SK-N-SH (cell line): ENCODE results near the gene FGF19. TPM values are rescaled to one million over a fixed set of nuclear protein-coding genes. Genes with fewer than 3 reads are reported as not detected.

Experiments used
- CTCF ChIA-PET: fragments of 300-600, 350-600 bp; formaldehyde crosslinking; extraction: SDS; loops from one replicate; lab custom pipeline; 2021; lab: Yijun Ruan, JAX
- POLR2A ChIA-PET: fragments of 350-600 bp; sonication (Branson Sonifier 250); formaldehyde crosslinking; extraction: SDS; loops from one replicate; lab custom pipeline; 2020; ENCODE audit warnings: antibody characterized with exemption, inconsistent platforms; lab: Yijun Ruan, JAX
- DNase-seq: peaks from one replicate; pipeline ENCODE4 v3.0.0; 2012
- H2AFZ ChIP-seq: fragments of 200-600 bp; sonication (generic); 2 replicates; pipeline ENCODE4 v1.8.1; 2016; ENCODE audit warnings: antibody characterized with exemption, mild to moderate bottlenecking, low read depth
- H3F3A ChIP-seq: fragments of 200-600 bp; sonication (generic); replicated peaks from 2 replicates; pipeline ENCODE3; 2016; ENCODE audit warnings: antibody characterized with exemption, mild to moderate bottlenecking; ENCODE audit not compliant: insufficient read depth
- H3K27ac ChIP-seq, 2 experiments: fragments of 200-500 bp in 1 of 2; fragments of 200-600 bp in 1 of 2; sonication (Bioruptor generic) in 1 of 2; sonication (generic), shearing (Covaris generic) in 1 of 2; 2 replicates each; pipeline versions ENCODE4 v1.5.1 to v1.6.1; 2014 to 2016; ENCODE audit warnings: low read depth in 2 of 2, inconsistent platforms in 1 of 2, low read length in 1 of 2, mild to moderate bottlenecking in 1 of 2, mixed read lengths in 1 of 2
- H3K27me3 ChIP-seq: fragments of 200-600 bp; sonication (generic), shearing (Covaris generic); 2 replicates; pipeline ENCODE4 v1.6.1; 2016; ENCODE audit warnings: mixed run types; ENCODE audit not compliant: insufficient read depth
- H3K36me3 ChIP-seq, 2 experiments: fragments of 200-500 bp in 1 of 2; fragments of 200-600 bp in 1 of 2; sonication (Bioruptor generic) in 1 of 2; sonication (generic) in 1 of 2; replicated peaks in 1 of 2; 2 replicates each; pipeline versions ENCODE3 to v1.5.1; 2014 to 2016; ENCODE audit warnings: low read length in 1 of 2, mild to moderate bottlenecking in 1 of 2; ENCODE audit not compliant: insufficient read depth in 2 of 2, control insufficient read depth in 1 of 2
- H3K4me1 ChIP-seq, 2 experiments: fragments of 200-500 bp in 1 of 2; fragments of 200-600 bp in 1 of 2; sonication (Bioruptor generic) in 1 of 2; sonication (generic), shearing (Covaris generic) in 1 of 2; 2 replicates each; pipeline versions ENCODE4 v1.5.1 to v1.6.1; 2014 to 2016; ENCODE audit warnings: low read depth in 1 of 2, low read length in 1 of 2, mixed run types in 1 of 2; ENCODE audit not compliant: insufficient read depth in 2 of 2, control insufficient read depth in 1 of 2
- H3K4me2 ChIP-seq: fragments of 200-600 bp; sonication (generic), shearing (Covaris generic); 2 replicates; pipeline ENCODE4 v1.6.1; 2017; ENCODE audit warnings: mixed run types
- H3K4me3 ChIP-seq, 2 experiments: fragments of 200-500 bp in 1 of 2; fragments of 200-600 bp in 1 of 2; sonication (Bioruptor generic) in 1 of 2; sonication (generic), shearing (Covaris generic) in 1 of 2; 2 replicates each; pipeline versions ENCODE4 v1.5.1 to v1.8.1; 2014 to 2016; ENCODE audit warnings: low read depth in 2 of 2, inconsistent platforms in 1 of 2, low read length in 1 of 2, mild to moderate bottlenecking in 1 of 2, mixed read lengths in 1 of 2, moderate library complexity in 1 of 2
- H3K79me2 ChIP-seq: fragments of 200-600 bp; sonication (generic); 2 replicates; pipeline ENCODE4 v1.8.1; 2017; ENCODE audit warnings: mild to moderate bottlenecking; ENCODE audit not compliant: insufficient read depth
- H3K9ac ChIP-seq: fragments of 200-600 bp; sonication (generic); 2 replicates; pipeline ENCODE4 v1.6.1; 2017; ENCODE audit warnings: mixed run types
- H3K9me2 ChIP-seq: fragments of 200-600 bp; sonication (generic); 2 replicates; pipeline ENCODE4 v1.6.1; 2017; ENCODE audit warnings: mixed run types
- H3K9me3 ChIP-seq: fragments of 200-600 bp; sonication (generic); 2 replicates; pipeline ENCODE4 v1.6.1; 2017; ENCODE audit warnings: mixed run types, mild to moderate bottlenecking, moderate library complexity
- H4K20me1 ChIP-seq: fragments of 200-600 bp; sonication (generic); 2 replicates; pipeline ENCODE4 v1.6.1; 2017; ENCODE audit warnings: mild to moderate bottlenecking, mixed run types; ENCODE audit not compliant: insufficient read depth
- CHD2 ChIP-seq: fragments of 150-350 bp; IDR thresholded peaks from 2 replicates; pipeline ENCODE4 v1.6.1; 2018; ENCODE audit warnings: low read length; ENCODE audit not compliant: partially characterized antibody
- CTCF ChIP-seq: fragments of 200-600 bp; sonication (generic); IDR thresholded peaks from 2 replicates; pipeline ENCODE4 v1.6.1; 2017; ENCODE audit warnings: antibody characterized with exemption, mild to moderate bottlenecking, moderate library complexity
- FOSL2 ChIP-seq: IDR thresholded peaks from 2 replicates; pipeline ENCODE4 v1.4.0; 2012; ENCODE audit warnings: low read depth, mild to moderate bottlenecking, moderate library complexity, borderline replicate concordance
- FOXJ3 ChIP-seq: sonication (generic); formaldehyde crosslinking; IDR thresholded peaks from 2 replicates; pipeline ENCODE4 v1.5.1; 2020; ENCODE audit warnings: mild to moderate bottlenecking, missing genetic modification reagents
- GATA2 ChIP-seq: sonication (generic); formaldehyde crosslinking; IDR thresholded peaks from 2 replicates; pipeline ENCODE4 v1.5.0; 2020; ENCODE audit warnings: mild to moderate bottlenecking, missing genetic modification reagents
- JUND ChIP-seq: IDR thresholded peaks from 2 replicates; pipeline ENCODE4 v1.4.0; 2012
- MEF2A ChIP-seq: IDR thresholded peaks from 2 replicates; pipeline ENCODE4 v1.4.0; 2012; ENCODE audit warnings: low read depth, borderline replicate concordance
- PBX3 ChIP-seq: IDR thresholded peaks from 2 replicates; pipeline ENCODE4; 2012
- RCOR1 ChIP-seq: fragments of 150-350 bp; IDR thresholded peaks from 2 replicates; pipeline ENCODE4 v1.6.1; 2017; ENCODE audit warnings: antibody characterized with exemption, low read length
- RFX5 ChIP-seq: IDR thresholded peaks from 2 replicates; pipeline ENCODE4 v1.6.1; 2012; ENCODE audit warnings: mild to moderate bottlenecking, improper control_type of control experiment, low read length
- SIN3A ChIP-seq: IDR thresholded peaks from 2 replicates; pipeline ENCODE4 v1.6.1; 2012; ENCODE audit warnings: low read depth, mild to moderate bottlenecking, low read length, moderate library complexity, borderline replicate concordance
- SMC3 ChIP-seq: IDR thresholded peaks from 2 replicates; pipeline ENCODE4 v1.6.1; 2012; ENCODE audit warnings: low read depth, low read length, improper control_type of control experiment
- TAF1 ChIP-seq: IDR thresholded peaks from 2 replicates; pipeline ENCODE4 v1.6.1; 2012; ENCODE audit warnings: low read depth, mild to moderate bottlenecking, low read length, moderate library complexity, borderline replicate concordance
- TCF12 ChIP-seq: IDR thresholded peaks from 2 replicates; pipeline ENCODE4 v1.4.0; 2012
- TEAD4 ChIP-seq: IDR thresholded peaks from 2 replicates; pipeline ENCODE4 v1.4.0; 2012; ENCODE audit warnings: mild to moderate bottlenecking, borderline replicate concordance; ENCODE audit not compliant: insufficient read depth
- USF2 ChIP-seq: fragments of 150-350 bp; IDR thresholded peaks from 2 replicates; pipeline ENCODE4 v1.6.1; 2017; ENCODE audit warnings: antibody characterized with exemption, low read length, low read depth, borderline replicate concordance
- YY1 ChIP-seq: IDR thresholded peaks from 2 replicates; pipeline ENCODE4 v1.4.0; 2012; ENCODE audit warnings: low read depth, mild to moderate bottlenecking
- WGBS: methylation state at CpG from one replicate; pipeline ENCODE4 v1.1.6; 2017; ENCODE audit warnings: low lambda C conversion rate; 5-methylcytosine and 5-hydroxymethylcytosine counted together
- polyA plus RNA-seq, 3 experiments: library from polyadenylated mRNA; depleted of rRNA; stranded (reverse); fragments of >200 nt; gene quantifications; 2 replicates each; pipeline ENCODE4 v1.2.3, GENCODE V29; 2012
- TF ChIP-seq, protein P1 (sequence below): IDR thresholded peaks from 2 replicates; pipeline ENCODE4 v1.6.1; 2012; ENCODE audit warnings: mild to moderate bottlenecking, low read depth, low read length, moderate library complexity

FGF19 gene
- polyA plus RNA-seq, 1 of the 3 experiments (the other 2 are of a cell fraction): not detected

- TF ChIP-seq USF2: no peak
- TF ChIP-seq CHD2: no peak
- TF ChIP-seq RCOR1: no peak
- no peak for TF ChIP-seq TEAD4
- no peak for TF ChIP-seq PBX3
- no peak for TF ChIP-seq SIN3A
- TF ChIP-seq TAF1: no peak
- no peak for TF ChIP-seq YY1
- TF ChIP-seq TCF12: no peak
- no peak for TF ChIP-seq FOXJ3
- no peak for TF ChIP-seq RFX5
- no peak for TF ChIP-seq JUND
- no peak for TF ChIP-seq GATA2
- TF ChIP-seq MEF2A: no peak
- TF ChIP-seq FOSL2: no peak
- TF ChIP-seq, protein P1, sequence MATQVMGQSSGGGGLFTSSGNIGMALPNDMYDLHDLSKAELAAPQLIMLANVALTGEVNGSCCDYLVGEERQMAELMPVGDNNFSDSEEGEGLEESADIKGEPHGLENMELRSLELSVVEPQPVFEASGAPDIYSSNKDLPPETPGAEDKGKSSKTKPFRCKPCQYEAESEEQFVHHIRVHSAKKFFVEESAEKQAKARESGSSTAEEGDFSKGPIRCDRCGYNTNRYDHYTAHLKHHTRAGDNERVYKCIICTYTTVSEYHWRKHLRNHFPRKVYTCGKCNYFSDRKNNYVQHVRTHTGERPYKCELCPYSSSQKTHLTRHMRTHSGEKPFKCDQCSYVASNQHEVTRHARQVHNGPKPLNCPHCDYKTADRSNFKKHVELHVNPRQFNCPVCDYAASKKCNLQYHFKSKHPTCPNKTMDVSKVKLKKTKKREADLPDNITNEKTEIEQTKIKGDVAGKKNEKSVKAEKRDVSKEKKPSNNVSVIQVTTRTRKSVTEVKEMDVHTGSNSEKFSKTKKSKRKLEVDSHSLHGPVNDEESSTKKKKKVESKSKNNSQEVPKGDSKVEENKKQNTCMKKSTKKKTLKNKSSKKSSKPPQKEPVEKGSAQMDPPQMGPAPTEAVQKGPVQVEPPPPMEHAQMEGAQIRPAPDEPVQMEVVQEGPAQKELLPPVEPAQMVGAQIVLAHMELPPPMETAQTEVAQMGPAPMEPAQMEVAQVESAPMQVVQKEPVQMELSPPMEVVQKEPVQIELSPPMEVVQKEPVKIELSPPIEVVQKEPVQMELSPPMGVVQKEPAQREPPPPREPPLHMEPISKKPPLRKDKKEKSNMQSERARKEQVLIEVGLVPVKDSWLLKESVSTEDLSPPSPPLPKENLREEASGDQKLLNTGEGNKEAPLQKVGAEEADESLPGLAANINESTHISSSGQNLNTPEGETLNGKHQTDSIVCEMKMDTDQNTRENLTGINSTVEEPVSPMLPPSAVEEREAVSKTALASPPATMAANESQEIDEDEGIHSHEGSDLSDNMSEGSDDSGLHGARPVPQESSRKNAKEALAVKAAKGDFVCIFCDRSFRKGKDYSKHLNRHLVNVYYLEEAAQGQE: no peak
- TF ChIP-seq CTCF: no peak
- no peak for TF ChIP-seq SMC3
- TF ChIP-seq, all 33 proteins: peak for 0
Measured at GRCh38 chr11:69746140-69746539, 42.3 kb upstream of the FGF19 start.

More at GRCh38 chr11:69746140-69746539, 42.3 kb upstream of the FGF19 start:
- DNase-seq: no peak
- no peaks in the 10 kb centered on the region for H3K4me1 ChIP-seq
- no peaks in the 10 kb centered on the region; the same call in 1 of the 2 replicates for H3K27me3 ChIP-seq
- ChIA-PET POLR2A (no interaction called here), CTCF (interaction anchor here (1.4 kb wide), 1 partner anchor 142 kb away, joined by 4 read pairs; no protein-coding TSS in a partner anchor)
- H3K4me2 ChIP-seq: no peak overlapping the region
- H3K27ac ChIP-seq: no peak overlapping the region
- H3K9ac ChIP-seq: no peak overlapping the region
- no peaks in the 10 kb centered on the region for H3K9me3 ChIP-seq
- H2AFZ ChIP-seq: no peak overlapping the region
- H3K79me2 ChIP-seq: no peaks in the 10 kb centered on the region
- H3K9me2 ChIP-seq: no peaks in the 10 kb centered on the region
- no peaks in the 10 kb centered on the region for H3F3A ChIP-seq
- no peaks in the 10 kb centered on the region for H3K36me3 ChIP-seq
- H4K20me1 ChIP-seq: no peaks in the 10 kb centered on the region
- 53% methylated on average over 6 of the region's 8 CpGs for WGBS
- no peak overlapping the region for H3K4me3 ChIP-seq
